GM19468 (cell line): ENCODE results near the gene FYN.
"Not testable (repeated sequence)": the region's sequence is repeated elsewhere in the genome, so short reads cannot be mapped to it uniquely, and the experiment has no call there.

Experiments used
- ATAC-seq: cut with Tn5 transposase; IDR thresholded peaks from one replicate; pipeline ENCODE4 v1.9.1; 2021; ENCODE audit warnings: mild to moderate bottlenecking, moderate library complexity, moderate number of reproducible peaks; ENCODE audit not compliant: unreplicated experiment; ENCODE audit errors: extremely low read depth

Gene FYN

GRCh38 chr6:111653979-111654378 lies 219.3 kb downstream of the FYN start:
- no peak for ATAC-seq

DNA sequence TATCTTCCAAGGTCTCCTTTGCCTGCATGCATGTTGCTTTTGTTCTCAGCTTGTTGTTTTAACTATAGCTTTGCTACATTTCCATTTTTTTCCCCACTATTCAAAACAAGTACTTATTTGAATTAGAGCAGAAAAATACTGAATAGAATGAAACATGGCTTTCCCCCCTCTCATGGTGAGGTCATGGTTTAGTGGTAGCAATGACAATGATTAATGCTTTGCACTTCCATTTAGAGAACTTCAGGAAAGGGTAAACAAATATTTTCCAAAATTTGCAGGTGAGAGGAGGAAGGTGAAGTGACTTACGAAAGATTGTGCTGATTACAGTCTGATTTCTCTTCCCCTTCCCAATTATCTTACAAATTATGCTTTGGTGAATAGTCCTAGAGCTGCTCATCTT lies 219.8 kb downstream of the FYN start:
- no peak for ATAC-seq

DNA sequence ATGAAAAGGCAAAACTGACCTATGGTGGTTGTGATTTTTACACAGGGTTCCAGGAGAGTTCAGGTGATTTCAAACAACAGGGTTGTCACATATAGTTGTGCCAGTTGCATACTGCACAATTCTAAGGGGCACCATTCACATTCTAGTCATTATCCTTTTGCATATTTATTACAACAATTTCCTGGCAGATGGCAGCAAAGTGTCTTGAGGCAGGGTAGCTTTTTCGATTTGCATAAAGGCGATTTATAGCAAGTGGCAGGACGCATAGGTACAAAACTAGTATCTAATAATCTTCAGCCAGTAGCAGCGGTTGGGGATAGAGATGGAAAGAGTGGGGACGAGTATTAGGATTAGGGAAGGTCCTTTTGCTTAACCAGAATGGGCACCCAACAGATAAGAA lies 221.1 kb downstream of the FYN start:
- no peak for ATAC-seq

DNA sequence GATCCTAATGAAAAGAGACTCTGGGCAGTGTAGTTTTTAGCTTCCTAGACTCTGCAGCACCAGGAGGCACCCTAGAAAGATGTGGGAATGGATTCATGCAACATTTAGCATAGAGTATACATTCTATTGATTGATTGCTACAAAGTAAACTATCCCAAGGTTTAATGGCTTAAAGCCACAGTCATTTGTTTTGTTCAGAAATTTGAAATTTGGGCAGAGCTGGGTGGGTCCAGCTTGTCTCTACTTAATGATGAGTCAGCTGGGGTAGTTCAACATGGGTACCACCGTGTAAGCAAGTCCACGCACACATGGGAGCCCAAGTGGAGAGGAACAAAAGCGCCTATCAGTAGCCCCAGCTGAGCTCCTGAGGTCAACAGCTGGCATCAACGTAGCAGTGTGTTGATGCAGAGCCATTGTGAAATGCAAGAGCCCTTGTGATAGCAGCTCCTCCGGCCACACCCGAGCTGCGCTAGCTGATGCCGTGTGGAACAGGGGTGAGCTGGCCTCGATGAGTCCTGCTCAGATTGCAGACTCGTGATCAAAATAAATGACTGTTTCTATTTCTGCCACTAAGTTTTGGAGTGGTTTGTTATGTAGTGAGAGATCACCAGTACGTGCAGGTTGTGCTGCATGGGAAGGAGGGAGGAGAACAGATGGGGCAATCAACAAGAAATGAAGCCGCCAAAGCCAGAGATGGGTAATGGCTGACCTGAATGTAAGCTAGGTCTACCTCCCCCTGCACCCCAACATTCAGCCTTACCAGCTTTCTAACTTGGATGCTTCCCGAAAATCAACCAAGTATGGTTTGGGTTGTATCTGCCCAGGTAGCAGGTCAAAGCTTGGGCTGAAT lies 221.8 kb downstream of the FYN start:
- no peak for ATAC-seq

DNA sequence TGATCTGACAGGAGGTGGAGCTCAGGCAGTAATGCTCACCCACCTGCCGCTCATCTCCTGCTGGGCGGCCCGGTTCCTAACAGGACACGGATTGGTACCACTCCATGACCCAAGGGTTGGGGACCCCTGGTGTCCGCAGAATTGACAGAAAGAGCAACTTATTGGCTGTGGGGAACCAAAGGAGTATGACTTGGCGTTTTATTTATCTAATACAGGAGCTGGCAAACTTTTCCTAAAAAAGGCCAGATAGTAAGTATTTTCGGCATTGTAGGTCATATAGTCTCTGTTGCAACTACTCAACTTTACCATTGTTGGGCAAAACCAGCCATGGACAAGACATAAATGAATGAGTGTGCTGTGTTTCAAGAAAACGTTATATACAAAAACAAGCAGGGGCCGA lies 223.2 kb downstream of the FYN start:
- ATAC-seq: no peak

DNA sequence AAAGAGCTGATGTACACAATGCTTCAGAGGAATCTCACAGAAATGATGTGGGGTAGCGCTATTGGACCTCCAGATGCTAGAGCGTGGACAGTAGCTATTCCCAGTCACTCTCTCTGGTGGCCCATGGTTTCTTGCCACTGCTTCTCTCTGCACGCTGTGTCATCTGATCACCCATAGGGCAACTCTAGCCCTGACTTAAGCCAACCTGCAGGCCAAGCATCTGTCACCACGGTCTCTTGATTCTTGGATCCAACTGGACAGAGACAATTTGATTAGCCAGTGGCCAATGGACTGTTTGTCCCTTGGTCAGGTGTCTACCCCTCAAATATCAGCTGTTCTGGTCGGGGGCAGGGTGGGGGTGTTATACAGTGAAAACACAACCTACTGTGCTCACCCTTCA lies 225.2 kb downstream of the FYN start:
- ATAC-seq: no peak

DNA sequence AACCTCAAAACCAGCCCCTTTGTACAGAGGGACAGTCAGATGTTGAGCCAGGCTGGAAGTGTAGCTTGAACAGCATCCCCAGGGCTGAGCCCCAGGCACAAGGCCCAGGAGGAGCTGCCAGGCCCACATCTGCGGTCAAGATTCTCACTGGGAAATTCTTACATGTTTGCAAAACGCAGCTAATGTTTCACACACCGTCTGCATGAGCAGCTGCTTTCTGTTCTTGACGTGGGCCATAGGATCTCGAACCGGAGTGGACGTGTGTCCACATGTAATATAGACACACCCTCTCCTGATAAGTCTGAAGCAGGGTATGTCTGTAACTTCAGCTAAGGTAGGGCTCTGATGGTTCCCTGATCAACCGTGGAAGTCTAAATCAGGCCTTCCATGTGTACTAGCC lies 226.3 kb downstream of the FYN start:
- no peak for ATAC-seq

DNA sequence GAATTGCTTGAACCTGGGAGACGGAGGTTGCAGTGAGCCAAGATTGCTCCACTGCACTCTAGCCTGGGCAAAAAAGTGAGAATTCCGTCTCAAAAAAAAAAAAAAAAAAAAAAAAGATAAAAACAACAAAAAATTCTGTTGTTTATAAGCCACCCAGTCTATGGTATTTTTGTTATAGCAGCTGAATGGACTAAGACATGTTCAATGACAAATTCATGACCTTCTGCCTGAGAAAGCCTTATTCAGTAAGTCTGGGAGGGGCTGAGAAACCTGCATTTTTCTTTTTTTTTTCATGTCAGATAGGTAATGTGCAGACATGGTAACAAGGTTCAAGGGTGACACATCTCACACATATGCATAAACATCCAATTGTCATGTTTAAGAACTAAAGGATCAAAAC lies 227.2 kb downstream of the FYN start:
- ATAC-seq: no peak

GRCh38 chr6:111644893-111645430 lies 228.3 kb downstream of the FYN start:
- no peak for ATAC-seq

DNA sequence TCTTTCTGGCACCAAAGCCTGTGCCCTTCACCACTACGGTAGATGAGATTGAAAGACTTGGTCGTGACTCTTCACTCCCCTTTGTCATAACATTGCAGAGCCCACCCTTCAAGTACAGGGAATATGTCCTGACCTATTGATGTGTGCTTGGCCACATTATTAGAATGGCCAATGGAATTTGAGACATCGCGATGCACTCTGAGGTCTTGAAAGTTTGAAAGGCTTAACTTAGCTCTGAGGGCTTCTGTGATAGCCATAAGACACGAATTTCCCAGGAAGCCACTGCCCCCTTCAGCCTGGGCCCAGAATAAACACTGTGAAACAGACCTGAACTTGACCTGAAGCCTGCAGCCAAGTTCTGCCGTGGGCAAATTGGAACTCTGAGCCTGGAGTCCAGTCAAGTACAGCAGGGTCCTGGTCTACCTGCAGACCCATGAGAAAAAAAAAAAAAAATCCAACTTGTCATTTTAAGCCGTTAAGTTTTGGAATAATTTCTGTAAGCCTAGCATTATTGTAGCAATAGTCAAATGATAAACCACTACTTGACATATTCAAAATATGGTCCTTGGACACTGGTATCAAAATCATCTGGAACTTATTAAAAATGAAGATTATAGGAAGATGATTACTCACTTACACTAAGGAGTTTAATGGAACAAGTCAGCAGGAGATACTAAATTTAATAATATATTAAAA lies 230.6 kb downstream of the FYN start:
- no peak for ATAC-seq

DNA sequence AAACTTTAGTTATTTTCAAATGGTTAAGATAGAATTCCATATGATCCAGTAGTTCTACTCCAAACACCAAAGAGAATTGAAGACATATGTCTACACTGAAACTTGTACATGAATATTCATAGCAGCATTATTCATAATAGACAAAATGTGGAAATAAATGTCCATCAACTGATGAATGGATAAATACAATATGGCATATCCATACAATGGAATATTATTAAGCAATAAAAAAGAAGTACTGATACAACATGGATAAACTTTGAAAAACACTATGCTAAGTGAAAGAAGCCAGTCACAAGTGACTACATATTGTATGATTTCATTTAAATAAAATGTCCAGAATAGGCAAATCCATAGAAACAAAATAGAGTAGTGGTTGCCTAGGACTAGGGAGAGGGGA lies 234.0 kb downstream of the FYN start:
- ATAC-seq: no peak

DNA sequence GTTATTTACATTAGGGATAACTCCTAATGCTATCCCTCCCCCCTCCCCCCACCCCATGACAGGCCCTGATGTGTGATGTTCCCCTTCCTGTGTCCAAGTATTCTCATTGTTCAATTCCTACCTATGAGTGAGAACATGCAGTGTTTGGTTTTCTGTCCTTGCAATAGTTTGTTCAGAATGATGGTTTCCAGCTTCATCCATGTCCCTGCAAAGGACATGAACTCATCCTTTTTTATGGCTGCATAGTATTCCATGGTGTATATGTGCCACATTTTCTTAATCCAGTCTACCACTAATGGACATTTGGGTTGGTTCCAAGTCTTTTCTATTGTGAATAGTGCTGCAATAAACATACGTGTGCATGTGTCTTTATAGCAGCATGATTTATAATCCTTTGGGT lies 238.3 kb downstream of the FYN start:
- ATAC-seq: not testable (repeated sequence)

DNA sequence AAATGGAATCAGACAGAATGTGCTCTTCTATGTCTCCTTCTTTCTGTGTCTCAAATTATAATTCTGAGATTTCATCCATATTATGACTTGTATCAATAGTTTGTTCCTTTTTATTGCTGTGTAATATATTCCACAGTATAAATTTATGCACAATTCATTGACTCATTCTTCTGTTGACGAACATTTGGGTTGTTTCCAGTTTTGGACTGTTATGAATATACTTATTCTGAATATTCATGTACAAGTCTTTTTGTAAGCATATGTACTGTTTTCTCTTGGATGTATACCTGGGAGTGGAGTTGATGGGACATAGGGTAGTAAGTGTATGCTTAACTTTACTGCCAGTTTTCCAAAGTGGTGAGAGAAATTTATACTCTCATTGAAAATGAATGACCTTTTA lies 239.4 kb downstream of the FYN start:
- ATAC-seq: no peak

DNA sequence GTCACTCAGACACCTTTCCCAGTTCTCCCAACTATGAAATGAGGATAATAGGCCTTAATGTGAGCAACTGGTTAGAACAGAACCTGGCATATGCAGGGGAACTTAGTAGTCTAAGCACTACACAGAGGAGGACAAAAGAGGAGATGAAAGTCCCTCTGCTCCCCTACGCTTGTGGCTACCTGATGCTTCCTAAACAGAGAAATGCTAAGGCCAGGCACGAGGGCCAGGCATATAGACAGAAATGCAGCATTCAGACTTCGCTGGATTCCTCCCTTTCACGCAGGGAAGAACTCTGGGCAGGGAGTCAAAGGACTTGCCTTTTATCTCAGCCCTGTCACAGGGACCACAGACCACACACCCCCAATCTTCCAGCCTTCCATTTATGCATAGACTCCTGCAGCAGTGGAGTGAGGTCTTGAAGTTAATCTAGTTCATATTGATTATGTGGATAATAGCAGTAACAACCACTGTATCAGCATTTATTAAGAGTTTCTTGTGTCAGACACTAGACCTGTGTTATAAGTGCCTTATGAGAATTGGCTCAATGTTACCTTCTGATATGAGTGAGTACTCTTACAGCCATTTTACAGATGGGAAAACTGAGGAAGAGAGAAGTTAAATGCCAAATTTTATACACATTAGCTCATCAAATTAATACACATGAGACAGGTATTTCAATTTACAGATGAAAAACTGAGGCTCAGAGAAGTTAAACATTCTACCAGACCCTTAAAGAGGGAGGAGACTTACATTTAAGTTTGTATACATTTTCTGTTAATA lies 240.6 kb downstream of the FYN start:
- ATAC-seq: no peak

DNA sequence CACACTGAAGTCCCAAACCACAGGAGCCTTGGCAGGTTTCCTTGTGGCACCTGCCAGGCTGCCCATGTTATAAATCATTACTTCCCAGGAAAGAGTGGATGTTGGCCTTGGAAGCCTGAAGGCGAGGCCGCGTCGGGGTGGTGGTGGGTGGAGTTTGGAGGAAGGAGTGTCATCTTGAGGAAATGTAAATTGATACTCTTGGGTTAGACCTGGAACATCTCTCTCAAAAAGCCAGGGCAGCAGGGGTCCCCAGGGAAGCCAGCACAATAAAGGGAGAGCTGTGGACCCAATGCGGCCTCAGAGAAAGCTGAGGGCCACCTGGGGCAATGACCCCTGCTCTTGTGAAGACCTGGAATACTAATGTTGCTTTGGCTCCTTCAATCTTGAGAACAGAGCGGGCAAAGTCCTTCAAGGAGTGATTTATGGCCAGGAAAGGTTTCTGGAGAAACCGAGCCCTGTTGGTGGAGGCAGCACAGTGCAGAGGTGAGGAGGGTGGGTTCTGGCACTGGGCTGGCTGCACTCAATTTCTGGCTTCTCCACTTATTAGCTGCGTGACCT lies 241.3 kb downstream of the FYN start:
- no peak for ATAC-seq

DNA sequence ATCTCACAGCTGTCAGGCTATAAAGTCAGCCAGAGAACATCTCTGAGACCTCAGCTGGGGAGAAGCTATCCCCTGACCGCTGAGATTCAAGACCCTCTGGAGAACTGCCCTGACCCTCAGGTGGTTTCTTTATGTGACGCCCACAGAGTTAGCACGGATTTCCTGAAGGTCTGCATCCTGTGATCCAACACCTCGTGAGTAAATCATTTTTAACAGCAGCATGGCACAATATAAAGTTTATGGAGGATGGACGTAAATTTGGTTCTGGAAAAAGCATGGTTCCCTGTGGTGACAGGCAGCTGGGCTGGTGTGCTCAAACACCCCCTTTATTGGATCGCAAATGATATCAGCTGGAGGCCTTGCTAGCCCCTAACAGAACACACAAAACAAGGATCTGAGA lies 242.2 kb downstream of the FYN start:
- no peak for ATAC-seq

- no peak for ATAC-seq
Measured at GRCh38 chr6:111628142-111628850, 245.0 kb downstream of the FYN start.

DNA sequence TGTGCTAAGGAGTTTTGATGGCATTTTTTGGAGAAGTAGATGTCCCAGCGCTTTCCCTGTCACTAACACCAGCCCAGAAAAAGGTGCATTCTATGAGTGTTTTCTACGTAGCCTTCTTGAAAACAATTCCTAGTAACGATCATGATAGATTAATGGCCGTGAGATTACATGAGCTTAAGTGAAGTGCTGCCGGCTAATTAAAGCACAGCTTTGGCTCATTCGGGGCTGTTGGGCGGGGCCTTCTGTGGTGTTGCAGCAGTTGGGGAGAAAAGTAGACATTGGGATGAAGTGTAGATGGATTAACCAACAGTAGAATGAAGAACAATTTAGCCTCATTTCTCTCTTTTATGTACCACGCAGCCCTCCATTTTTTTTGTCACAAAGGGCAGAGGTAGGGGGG lies 246.8 kb downstream of the FYN start:
- no peak for ATAC-seq

DNA sequence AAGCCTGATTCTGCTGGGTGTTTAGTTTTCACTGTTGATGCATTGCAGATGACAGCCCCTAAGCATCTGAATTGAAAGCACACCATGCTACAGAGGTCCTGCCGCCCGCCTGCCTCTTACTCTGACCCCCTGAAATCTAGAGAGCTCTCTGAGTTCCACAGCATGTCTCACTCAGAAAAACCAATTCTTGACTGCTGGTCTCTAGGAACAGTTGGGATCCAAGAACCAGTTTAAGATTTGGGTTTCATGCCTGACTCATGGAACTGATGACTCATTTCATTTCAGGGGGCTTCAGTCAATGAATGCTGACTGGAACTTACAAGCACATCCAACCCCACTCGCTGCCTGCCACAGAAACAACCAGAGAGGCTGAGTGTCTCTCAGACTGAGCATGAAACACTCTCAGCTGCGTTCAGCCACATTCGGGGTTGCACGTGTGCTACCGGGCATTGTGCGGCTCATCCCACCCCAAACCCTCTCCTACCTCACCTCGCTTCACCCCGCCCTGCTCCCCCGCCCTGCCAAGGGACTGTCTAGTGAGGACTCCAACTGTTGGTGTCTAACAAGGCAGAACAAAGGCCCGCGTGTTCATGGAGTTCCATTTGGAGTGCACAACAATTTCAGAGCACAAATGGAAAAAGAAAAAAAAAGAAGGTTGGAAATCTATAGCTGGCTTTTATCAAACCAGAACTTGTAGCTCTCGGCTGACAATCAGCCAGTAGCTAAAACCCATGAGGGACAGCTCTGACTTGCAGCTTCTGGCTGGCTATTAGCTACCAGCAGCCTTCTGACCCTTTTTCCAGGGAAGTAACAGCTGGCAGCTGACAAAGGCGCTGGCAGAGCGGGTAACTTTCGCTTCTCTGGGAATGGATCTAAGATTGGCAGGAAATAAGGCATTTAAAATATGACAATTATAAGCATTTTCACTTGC lies 247.5 kb downstream of the FYN start:
- ATAC-seq: no peak
